GM23338 (cell line): ENCODE results near the gene SOX11. TPM values are rescaled to one million over a fixed set of nuclear protein-coding genes. Genes with fewer than 3 reads are reported as not detected.

Source experiments
- ATAC-seq: fragments of 200-7000 bp; cut with Tn5 transposase; 3 replicates; pipeline ENCODE4 v1.9.1; 2020
- DNase-seq: peaks from one replicate; pipeline ENCODE4 v3.0.0-alpha.2; 2015; ENCODE audit warnings: low spot score
- H2AFZ ChIP-seq: fragments of 200-600 bp; sonication (generic); 2 replicates; pipeline ENCODE4 v1.8.0; 2016; ENCODE audit warnings: antibody characterized with exemption, mild to moderate bottlenecking, moderate library complexity
- H3F3A ChIP-seq: fragments of 200-600 bp; sonication (generic); replicated peaks from 2 replicates; pipeline ENCODE4 v1.8.0; 2017; ENCODE audit warnings: antibody characterized with exemption, mixed run types, low read depth
- H3K27ac ChIP-seq: fragments of 200-600 bp; sonication (generic); 2 replicates; pipeline ENCODE4 v1.6.1; 2016; ENCODE audit warnings: low read depth
- H3K27me3 ChIP-seq: fragments of 200-600 bp; sonication (generic); 2 replicates; pipeline ENCODE4 v1.8.0; 2016; ENCODE audit warnings: mild to moderate bottlenecking, mixed run types, moderate library complexity; ENCODE audit not compliant: insufficient read depth
- H3K36me3 ChIP-seq: fragments of 200-600 bp; sonication (generic); 2 replicates; pipeline ENCODE4 v1.8.0; 2016; ENCODE audit warnings: mild to moderate bottlenecking; ENCODE audit not compliant: insufficient read depth
- H3K4me1 ChIP-seq: fragments of 200-600 bp; sonication (generic); 2 replicates; pipeline ENCODE4 v1.8.0; 2016; ENCODE audit warnings: mild to moderate bottlenecking, moderate library complexity; ENCODE audit not compliant: insufficient read depth
- H3K4me2 ChIP-seq: fragments of 200-600 bp; sonication (generic); 2 replicates; pipeline ENCODE4 v1.7.1; 2017; ENCODE audit warnings: mixed run types
- H3K4me3 ChIP-seq: fragments of 200-600 bp; sonication (generic); 2 replicates; pipeline ENCODE4 v1.6.1; 2016; ENCODE audit warnings: mixed run types
- H3K79me2 ChIP-seq: fragments of 200-600 bp; sonication (generic); replicated peaks from 2 replicates; pipeline ENCODE4 v1.8.0; 2017; ENCODE audit warnings: mild to moderate bottlenecking; ENCODE audit not compliant: insufficient read depth
- H3K9me2 ChIP-seq: fragments of 200-600 bp; sonication (generic); 2 replicates; pipeline ENCODE4 v1.8.0; 2017; ENCODE audit not compliant: insufficient read depth
- H4K20me1 ChIP-seq: fragments of 200-600 bp; sonication (generic); replicated peaks from 2 replicates; pipeline ENCODE4 v1.8.0; 2017; ENCODE audit warnings: mild to moderate bottlenecking; ENCODE audit not compliant: insufficient read depth
- H3K27ac Mint-ChIP-seq: 2 replicates; pipeline ENCODE4 v1.8.0; 2020; ENCODE audit warnings: inconsistent platforms, mild to moderate bottlenecking, moderate library complexity, mixed read lengths
- H3K27me3 Mint-ChIP-seq: 3 replicates; pipeline ENCODE4 v1.8.0; 2022; ENCODE audit warnings: low read depth, mild to moderate bottlenecking, moderate library complexity, mixed read lengths, inconsistent platforms; ENCODE audit not compliant: insufficient read depth, poor library complexity
- H3K36me3 Mint-ChIP-seq: 3 replicates; pipeline ENCODE4 v1.8.0; 2021; ENCODE audit warnings: low read depth, mild to moderate bottlenecking, inconsistent platforms, moderate library complexity, mixed read lengths
- H3K4me1 Mint-ChIP-seq: 3 replicates; pipeline ENCODE4 v1.8.0; 2020; ENCODE audit warnings: mild to moderate bottlenecking, inconsistent platforms, mixed read lengths
- H3K4me3 Mint-ChIP-seq: 3 replicates; pipeline ENCODE4 v1.8.0; 2021; ENCODE audit warnings: moderate library complexity, mild to moderate bottlenecking, inconsistent platforms, mixed read lengths
- H3K9me3 Mint-ChIP-seq: 3 replicates; pipeline ENCODE4 v1.8.0; 2020; ENCODE audit warnings: moderate library complexity, mild to moderate bottlenecking, inconsistent platforms, mixed read lengths
- CREB1 ChIP-seq: fragments of 250-450 bp; sonication (Bioruptor Pico); IDR thresholded peaks from 2 replicates; pipeline ENCODE4 v1.5.0; 2020; ENCODE audit warnings: low read depth, mild to moderate bottlenecking, moderate library complexity
- CTCF ChIP-seq, 2 experiments: fragments of 200-600 bp in 1 of 2; sonication (generic) in 1 of 2; conservative IDR thresholded peaks; 2 replicates each; pipeline versions ENCODE4 v1.5.1 to v1.6.1; 2016 to 2017; ENCODE audit warnings: antibody characterized with exemption in 2 of 2, low read depth in 2 of 2, mild to moderate bottlenecking in 2 of 2, moderate library complexity in 1 of 2
- EZH2 ChIP-seq: fragments of 200-600 bp; sonication (generic); IDR thresholded peaks from one replicate; pipeline ENCODE4 v1.8.0; 2017; ENCODE audit warnings: antibody characterized with exemption, mild to moderate bottlenecking, low read depth; ENCODE audit not compliant: unreplicated experiment
- EZH2phosphoT487 ChIP-seq: fragments of 200-600 bp; sonication (generic); IDR thresholded peaks from one replicate; pipeline ENCODE4 v1.8.1; 2018; ENCODE audit warnings: antibody characterized with exemption; ENCODE audit not compliant: unreplicated experiment
- JUNB ChIP-seq: IDR thresholded peaks from one replicate; pipeline ENCODE4 v1.6.1; 2016; ENCODE audit warnings: antibody characterized with exemption; ENCODE audit not compliant: unreplicated experiment
- NANOG ChIP-seq: IDR thresholded peaks from 2 replicates; pipeline ENCODE4 v1.6.1; 2016; ENCODE audit warnings: antibody characterized with exemption, borderline replicate concordance
- POLR2AphosphoS5 ChIP-seq: IDR thresholded peaks from 2 replicates; pipeline ENCODE4 v1.6.1; 2016; ENCODE audit warnings: antibody characterized with exemption, low read depth
- STAT1 ChIP-seq: IDR thresholded peaks from one replicate; pipeline ENCODE4 v1.6.1; 2016; ENCODE audit warnings: antibody characterized with exemption; ENCODE audit not compliant: unreplicated experiment
- ZNF114 ChIP-seq: fragments of 250-450 bp; sonication (Bioruptor Pico); IDR thresholded peaks from 2 replicates; pipeline ENCODE4 v1.5.0; 2020; ENCODE audit warnings: mild to moderate bottlenecking, moderate library complexity
- ZNF331 ChIP-seq: fragments of 250-450 bp; sonication (Bioruptor Pico); IDR thresholded peaks from 2 replicates; pipeline ENCODE4 v1.5.0; 2020; ENCODE audit warnings: low read depth, mild to moderate bottlenecking, moderate library complexity
- ZNF462 ChIP-seq: fragments of 250-450 bp; sonication (Bioruptor Pico); IDR thresholded peaks from 2 replicates; pipeline ENCODE4 v1.5.0; 2020; ENCODE audit warnings: mild to moderate bottlenecking, moderate library complexity
- polyA plus RNA-seq: library from polyadenylated mRNA; unstranded; fragments of >200 nt; fragmentation: Nextera tagmentation; extraction: Ambion mirVana; gene quantifications from 2 replicates; pipeline ENCODE4 v1.2.1, GENCODE V29; 2016
- total RNA-seq: library from RNA; depleted of rRNA; stranded (reverse); fragments of >200 nt; shearing (Covaris generic); gene quantifications from 2 replicates; pipeline ENCODE4 v1.2.3, GENCODE V29; 2014
- TF ChIP-seq, protein P1 (sequence below): IDR thresholded peaks from 2 replicates; pipeline ENCODE4 v1.6.1; 2016; ENCODE audit warnings: antibody characterized with exemption

The SOX11 gene
- total and polyA plus RNA-seq, 2 experiments from 2014 or later, result 26.5 to 33.2 TPM

- Histone ChIP-seq H3K27me3 (no peaks in the 10 kb centered on the region), H3K4me1 (no peaks in the 10 kb centered on the region; the same call in 1 of the 2 replicates), H3K4me3 (no peak overlapping the region), H2AFZ (no peak overlapping the region), H3K4me2 (no peak overlapping the region), H3K36me3 (no peaks in the 10 kb centered on the region), H3F3A (no peaks in the 10 kb centered on the region), H3K9me2 (peaks cover 4% of the 10 kb centered on the region; the same call in 1 of the 2 replicates), H4K20me1 (no peaks in the 10 kb centered on the region), H3K27ac (no peak overlapping the region), H3K79me2 (no peaks in the 10 kb centered on the region)
- H3K4me1 Mint-ChIP-seq, result peaks cover 10% of the 10 kb centered on the region
- peaks cover 16% of the 10 kb centered on the region for H3K9me3 Mint-ChIP-seq
- H3K27ac Mint-ChIP-seq, result no peak overlapping the region
- DNase-seq (no peak), ATAC-seq (no peak)
- TF ChIP-seq EZH2phosphoT487 (no peak), EZH2 (no peak), POLR2AphosphoS5 (no peak), CREB1 (no peak), ZNF114 (CRISPR knock-in tag) (no peak), STAT1 (no peak)
- TF ChIP-seq, protein P1, sequence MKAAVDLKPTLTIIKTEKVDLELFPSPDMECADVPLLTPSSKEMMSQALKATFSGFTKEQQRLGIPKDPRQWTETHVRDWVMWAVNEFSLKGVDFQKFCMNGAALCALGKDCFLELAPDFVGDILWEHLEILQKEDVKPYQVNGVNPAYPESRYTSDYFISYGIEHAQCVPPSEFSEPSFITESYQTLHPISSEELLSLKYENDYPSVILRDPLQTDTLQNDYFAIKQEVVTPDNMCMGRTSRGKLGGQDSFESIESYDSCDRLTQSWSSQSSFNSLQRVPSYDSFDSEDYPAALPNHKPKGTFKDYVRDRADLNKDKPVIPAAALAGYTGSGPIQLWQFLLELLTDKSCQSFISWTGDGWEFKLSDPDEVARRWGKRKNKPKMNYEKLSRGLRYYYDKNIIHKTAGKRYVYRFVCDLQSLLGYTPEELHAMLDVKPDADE, result no peak
- H3K4me3 Mint-ChIP-seq, result no peak overlapping the region
- no peaks in the 10 kb centered on the region; the same call in 2 of the 3 replicates for H3K36me3 Mint-ChIP-seq
- H3K27me3 Mint-ChIP-seq, result peaks cover 10% of the 10 kb centered on the region
These were observed 27.1 kb upstream of the SOX11 start for GRCh38 chr2:5665066-5665465.

DNA sequence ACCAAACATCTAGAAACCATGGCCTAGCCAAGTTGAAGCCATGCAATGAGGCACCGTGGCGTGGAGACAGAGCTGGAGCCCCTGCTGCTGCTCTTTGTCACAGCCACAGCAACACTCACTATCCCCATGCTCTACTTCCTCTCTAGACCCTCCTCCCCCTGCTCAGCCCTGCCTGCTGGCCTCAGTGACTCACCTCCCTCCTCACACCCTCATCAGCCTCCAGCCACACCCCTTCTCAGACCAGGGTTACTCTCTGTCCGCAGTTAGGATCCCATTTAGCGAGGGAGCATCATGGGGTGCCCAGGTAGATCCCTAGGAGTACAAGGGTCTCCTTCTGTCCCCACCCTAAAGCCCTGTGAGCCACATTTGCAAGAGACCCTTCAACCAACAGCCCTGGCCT, 25.4 kb upstream of the SOX11 start:
- Mint-ChIP-seq H3K27me3 (peaks cover 10% of the 10 kb centered on the region), H3K36me3 (no peaks in the 10 kb centered on the region), H3K4me1 (peaks cover 10% of the 10 kb centered on the region), H3K9me3 (peaks cover 2% of the 10 kb centered on the region; the same call in 1 of the 3 replicates), H3K27ac (no peak overlapping the region), H3K4me3 (no peak overlapping the region)
- no peak overlapping the region for H3K4me2 ChIP-seq
- H4K20me1 ChIP-seq, result no peaks in the 10 kb centered on the region
- peaks cover 4% of the 10 kb centered on the region; the same call in 1 of the 2 replicates for H3K9me2 ChIP-seq
- H3K4me1 ChIP-seq, result no peaks in the 10 kb centered on the region; the same call in 1 of the 2 replicates
- no peaks in the 10 kb centered on the region for H3K36me3 ChIP-seq
- H3K27ac ChIP-seq, result no peak overlapping the region
- DNase-seq (peak; percentile 29), ATAC-seq (peak; percentile 85)
- no peaks in the 10 kb centered on the region for H3K79me2 ChIP-seq
- no peak overlapping the region for H2AFZ ChIP-seq
- no peaks in the 10 kb centered on the region for H3F3A ChIP-seq
- H3K27me3 ChIP-seq, result peaks cover 8% of the 10 kb centered on the region; the same call in 1 of the 2 replicates
- H3K4me3 ChIP-seq, result no peak overlapping the region
- TF ChIP-seq NANOG, result no peak
- TF ChIP-seq POLR2AphosphoS5, result no peak
- TF ChIP-seq CTCF (conservative IDR thresholded peaks at IDR 0.05; ENCODE audit: low read depth in 2 of 2), result no peak
- TF ChIP-seq EZH2, result no peak
- no peak for TF ChIP-seq JUNB
- TF ChIP-seq ZNF462 (CRISPR knock-in tag), result no peak
- TF ChIP-seq STAT1, result no peak
- TF ChIP-seq ZNF331 (CRISPR knock-in tag), result no peak
